Inflammatory macrophage (primary cell): ENCODE measurements around the gene FGD6.

Experiments
- DNase-seq, 2 donors: peaks; one replicate each; pipeline ENCODE4 v3.0.0-alpha.2; 2020 to 2022

The FGD6 gene

GRCh38 chr12:95077341-95077740 lies 139.9 kb downstream of the FGD6 start:
- DNase-seq, result no peak

GRCh38 chr12:95074766-95075165 lies 142.5 kb downstream of the FGD6 start:
- DNase-seq, result no peak

GRCh38 chr12:95073698-95074520 lies 143.4 kb downstream of the FGD6 start:
- DNase-seq, result no peak

DNA sequence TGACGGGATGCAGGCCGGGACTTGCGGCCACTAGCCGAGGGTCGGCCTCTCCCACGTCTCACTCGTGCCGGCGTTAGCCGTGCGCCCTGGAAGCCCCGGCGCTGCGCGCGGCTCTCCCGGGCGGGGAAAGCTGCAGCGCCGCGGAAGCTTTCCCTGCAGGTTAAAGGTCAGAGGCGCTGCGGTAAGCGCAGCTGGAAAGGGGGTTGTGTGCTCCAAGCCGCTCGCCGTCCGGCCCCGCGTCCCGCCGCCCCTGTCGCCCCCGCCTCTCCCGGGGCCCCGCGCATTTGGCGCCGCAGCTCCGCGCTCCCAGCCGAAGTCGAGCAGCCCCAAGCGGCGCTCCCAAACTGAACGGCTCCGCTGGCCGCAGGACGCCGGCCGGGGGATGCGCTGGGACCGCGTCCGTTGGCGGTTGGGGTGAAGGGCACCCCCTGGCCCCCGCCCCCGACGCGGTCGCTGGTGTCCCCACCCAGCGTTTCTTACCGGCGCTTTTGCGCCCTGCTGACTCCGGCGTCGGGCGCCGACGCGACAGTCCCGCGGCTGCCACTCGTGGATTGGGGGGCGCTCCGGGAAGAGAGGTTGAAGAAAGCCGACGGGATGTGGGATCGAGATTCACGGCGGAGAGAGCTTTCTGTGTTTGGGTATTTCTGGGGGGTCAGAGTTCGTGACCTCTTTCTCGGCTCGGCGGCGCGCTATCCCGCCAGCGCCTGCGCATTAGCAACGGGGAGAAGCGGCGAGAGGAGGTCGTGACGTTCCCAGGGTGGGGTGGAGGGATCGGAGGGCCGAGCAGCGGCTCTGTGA lies 144.2 kb downstream of the FGD6 start, which contains the start of gene NR2C1:
NR2C1 (minus strand) TSS at position 719 of the 798 bp plus-strand sequence. CDS start 6,234 bp downstream, outside the sequence.
- DNase-seq, result peak; percentile 92 to 94

DNA sequence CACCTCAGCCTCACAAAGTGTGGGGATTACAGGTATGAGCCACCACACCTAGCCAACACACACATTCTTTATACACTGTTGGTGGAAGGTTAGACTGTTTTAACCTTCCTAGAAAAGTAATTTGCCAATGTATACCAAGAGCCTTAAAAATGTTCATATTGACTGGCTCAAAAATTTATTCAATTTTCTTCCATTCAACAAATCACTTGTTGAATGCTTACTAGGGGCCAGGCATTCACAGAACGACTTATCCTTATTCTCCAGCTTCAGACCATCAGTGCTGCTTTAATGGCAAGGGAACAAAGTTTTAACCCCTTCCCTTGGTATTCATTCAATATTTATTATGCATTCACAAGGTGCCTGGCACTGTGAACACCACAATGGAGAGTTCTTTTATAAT lies 146.9 kb downstream of the FGD6 start:
- DNase-seq, result no peak

DNA sequence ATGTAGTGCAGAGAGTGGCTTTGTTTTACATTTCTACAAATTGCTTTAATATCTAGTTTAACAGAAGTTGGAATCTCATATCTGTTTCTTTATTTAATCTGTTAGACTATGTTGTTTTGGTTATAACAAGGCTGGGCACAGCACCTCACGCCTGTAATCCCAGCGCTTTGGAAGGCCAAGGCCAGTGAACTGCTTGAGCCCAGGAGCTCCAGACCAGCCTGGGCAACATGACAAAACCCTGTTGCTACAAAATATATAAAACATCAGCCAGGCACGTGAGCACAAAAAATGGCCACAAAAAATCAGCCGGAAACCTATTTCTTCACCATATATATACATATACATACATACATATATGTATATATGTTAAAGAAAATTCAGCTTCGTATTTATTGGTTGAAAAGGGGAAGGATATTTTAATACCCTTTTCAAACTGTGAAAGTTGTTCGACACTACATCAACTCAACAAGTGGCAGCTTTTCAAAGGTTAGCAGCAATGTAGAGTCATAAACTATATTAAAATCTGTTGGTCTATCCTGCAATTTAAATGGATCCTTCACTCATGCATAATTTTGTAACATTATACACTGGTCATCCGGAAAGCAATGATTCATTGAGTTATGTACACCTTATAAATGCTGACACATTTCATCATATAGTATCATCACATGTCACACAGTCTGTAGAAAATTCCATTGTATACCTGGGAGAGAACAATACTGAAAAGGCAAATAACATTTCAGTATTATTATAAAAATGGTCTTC lies 151.0 kb downstream of the FGD6 start:
- DNase-seq, result no peak

DNA sequence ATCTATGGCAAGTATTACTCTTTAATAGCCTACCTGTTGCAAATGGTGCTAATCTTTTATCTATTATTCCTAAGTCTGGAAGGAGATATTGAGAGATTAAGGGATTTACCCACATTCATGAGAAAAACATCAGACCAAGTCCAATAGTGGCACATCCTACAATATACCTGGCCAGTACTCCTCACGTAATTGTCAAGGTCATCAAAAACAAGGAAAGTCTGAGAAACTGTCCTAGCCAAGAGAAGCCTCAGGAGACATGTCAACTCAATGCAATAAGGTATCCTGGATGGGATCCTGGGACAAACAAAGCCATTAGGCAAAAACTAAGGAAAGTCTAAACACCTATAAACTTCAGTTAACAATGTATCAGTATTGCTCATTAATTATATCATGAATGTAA lies 156.3 kb downstream of the FGD6 start:
- DNase-seq, result no peak

GRCh38 chr12:95059984-95060383 lies 157.3 kb downstream of the FGD6 start:
- no peak for DNase-seq

DNA sequence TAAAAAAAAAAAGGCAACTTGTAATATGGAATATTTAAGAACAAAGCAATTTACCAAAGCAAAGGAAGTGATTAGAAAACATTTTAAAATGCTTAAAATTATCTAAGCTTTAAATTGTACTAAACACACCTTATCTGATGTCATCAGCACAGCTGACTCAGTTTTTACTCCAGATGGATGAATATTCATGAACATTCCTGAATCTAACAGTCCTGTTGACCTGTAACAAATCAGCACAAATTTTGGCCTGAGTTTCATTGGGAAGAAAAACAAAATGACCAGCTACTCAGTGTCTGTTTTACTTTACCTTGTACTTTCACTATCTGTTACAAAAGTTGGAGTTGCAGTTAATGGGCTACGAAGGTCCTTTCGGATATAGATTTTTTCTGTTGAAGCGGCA lies 159.8 kb downstream of the FGD6 start:
- DNase-seq, result no peak

- no peak for DNase-seq
Observed at GRCh38 chr12:95055057-95055456, 162.2 kb downstream of the FGD6 start.

DNA sequence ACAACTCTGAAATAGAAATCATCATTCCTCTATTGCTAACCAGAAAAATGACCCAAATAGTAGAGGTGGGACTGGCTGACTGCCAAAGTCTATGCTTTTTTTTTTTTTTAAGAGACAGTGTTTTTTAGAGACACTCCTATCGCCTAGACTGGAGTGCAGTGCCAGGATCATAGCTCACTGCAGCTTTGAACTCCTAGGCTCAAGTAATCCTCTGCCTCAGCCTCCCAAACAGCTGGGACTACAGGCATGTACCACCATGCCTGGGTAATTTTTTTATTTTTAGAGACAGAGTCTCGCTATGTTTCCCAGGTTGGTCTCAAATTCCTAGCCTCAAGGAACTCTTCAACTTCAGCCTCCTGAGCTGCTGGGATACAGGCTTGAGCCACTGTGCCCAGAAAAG lies 163.1 kb downstream of the FGD6 start:
- no peak for DNase-seq

DNA sequence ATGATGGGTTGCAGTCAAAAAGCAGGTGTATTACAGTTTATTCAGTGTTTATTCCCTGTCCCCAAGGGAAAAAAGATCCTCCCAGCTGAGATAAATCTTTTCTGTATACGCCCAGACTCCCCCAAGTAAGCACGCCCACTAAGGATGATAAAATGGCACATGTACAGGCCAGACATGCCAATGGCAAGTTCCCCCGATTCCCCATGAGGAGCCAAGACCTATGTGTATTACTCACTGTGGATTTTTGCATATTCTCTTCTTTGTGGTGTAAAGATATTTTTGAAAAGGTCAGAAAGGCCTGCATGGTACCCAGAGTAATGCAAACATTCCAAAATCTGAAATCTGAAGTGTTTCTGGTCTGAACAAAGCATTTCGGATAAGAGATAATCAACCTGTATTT lies 166.0 kb downstream of the FGD6 start:
- no peak for DNase-seq

DNA sequence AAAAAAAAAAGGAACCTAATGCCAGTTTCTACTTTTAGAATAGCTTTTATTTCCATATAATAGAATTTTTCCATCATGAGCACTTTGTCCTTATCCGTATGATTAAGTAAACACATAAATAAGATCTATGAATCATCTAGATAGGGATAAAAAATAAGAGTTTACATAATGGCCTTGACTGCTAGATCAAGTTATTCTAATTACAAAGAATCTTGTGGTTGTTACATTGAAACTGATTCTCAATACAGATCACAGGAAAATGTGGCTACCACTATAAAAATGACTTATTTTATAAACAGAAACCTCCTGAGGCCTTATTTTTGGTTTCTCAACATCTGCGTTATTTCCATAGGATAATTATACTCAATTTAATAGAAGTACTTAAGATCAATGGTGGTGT lies 179.4 kb downstream of the FGD6 start:
- DNase-seq, result no peak

GRCh38 chr12:95034750-95035149 lies 182.5 kb downstream of the FGD6 start:
- no peak for DNase-seq
